Activated B cell treated with CpG ODN at 0.5 μM for 24 hours (primary cell): ENCODE results near the gene RYR1. TPM values are rescaled to one million over a fixed set of nuclear protein-coding genes. Genes with fewer than 3 reads are reported as not detected.

Experiments used
- ATAC-seq: fragments of 200-7000 bp; cut with Tn5 transposase; one replicate; pipeline ENCODE4 v1.10.0; 2021; ENCODE audit warnings: low read depth, mild to moderate bottlenecking, moderate library complexity
- CTCF ChIA-PET: fragments of 350-600 bp; sonication (Branson Sonifier 250); formaldehyde crosslinking; loops from one replicate; lab custom pipeline; 2021; ENCODE audit warnings: antibody characterized with exemption; lab: Charles Lee
- POLR2A ChIA-PET: fragments of 350-600 bp; sonication (Branson Sonifier 250); formaldehyde crosslinking; loops from one replicate; lab custom pipeline; 2021; ENCODE audit warnings: antibody characterized with exemption; lab: Charles Lee
- DNase-seq: peaks from one replicate; pipeline ENCODE4 v3.0.0; 2022
- H3K27ac Mint-ChIP-seq: one replicate; pipeline ENCODE4 v1.8.0; 2020; ENCODE audit warnings: mixed read lengths
- H3K27me3 Mint-ChIP-seq: one replicate; pipeline ENCODE4 v1.8.0; 2021; ENCODE audit warnings: mixed read lengths
- H3K36me3 Mint-ChIP-seq: one replicate; pipeline ENCODE4 v1.8.0; 2021; ENCODE audit warnings: low read depth, mixed read lengths
- H3K4me1 Mint-ChIP-seq: one replicate; pipeline ENCODE4 v1.8.0; 2021; ENCODE audit warnings: mixed read lengths
- H3K4me3 Mint-ChIP-seq: one replicate; pipeline ENCODE4 v1.8.0; 2020; ENCODE audit warnings: mild to moderate bottlenecking, mixed read lengths
- H3K9me3 Mint-ChIP-seq: one replicate; pipeline ENCODE4 v1.8.0; 2020; ENCODE audit warnings: mixed read lengths
- CTCF ChIP-seq: fragments of 200-600 bp; IDR thresholded peaks from one replicate; pipeline ENCODE4 v1.8.0; 2022; ENCODE audit warnings: antibody characterized with exemption, mild to moderate bottlenecking
- intact Hi-C: fragments of 100-400 bp; cut with micrococcal nuclease; formaldehyde crosslinking; loops from one replicate; pipeline ENCODE4 v1.15.1; 2024
- total RNA-seq: library from RNA; stranded (reverse); gene quantifications from 2 replicates; pipeline ENCODE4 v1.2.3, GENCODE V29; 2022

RYR1 gene
- total RNA-seq, 1 donor from 2014 or later: 4.1 TPM

DNA sequence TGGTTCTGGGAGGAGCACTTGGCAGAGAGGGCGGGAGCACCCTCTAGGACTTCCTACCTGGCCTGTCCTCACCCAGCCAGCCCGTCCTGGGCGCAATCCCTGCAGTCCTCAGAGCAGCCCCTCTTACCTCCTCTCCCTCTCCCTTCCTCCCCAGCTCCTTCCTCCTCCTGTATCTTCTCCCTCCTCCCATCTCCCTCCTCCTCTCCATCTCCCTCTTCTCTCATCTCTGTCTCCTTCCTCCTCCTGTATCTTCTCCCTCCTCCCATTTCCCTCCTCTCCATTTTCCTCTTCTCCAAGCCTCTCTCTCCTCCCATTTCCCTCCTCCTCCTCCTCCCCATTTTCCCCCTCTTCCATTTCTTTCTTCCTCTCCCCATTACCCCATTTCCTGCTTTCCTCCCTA, 89.8 kb downstream of the RYR1 start:
- DNase-seq (no peak), ATAC-seq (no peak)
- H3K4me3 Mint-ChIP-seq: no peak overlapping the region
- H3K27ac Mint-ChIP-seq: no peak overlapping the region
- no peak for TF ChIP-seq CTCF
- H3K4me1 Mint-ChIP-seq: no peaks in the 10 kb centered on the region
- H3K36me3 Mint-ChIP-seq: no peaks in the 10 kb centered on the region
- peaks cover 14% of the 10 kb centered on the region for H3K27me3 Mint-ChIP-seq
- intact Hi-C loops: no loop called here
- H3K9me3 Mint-ChIP-seq: no peaks in the 10 kb centered on the region
- ChIA-PET POLR2A (interaction anchor here (0.7 kb wide), 1 partner anchor 39 kb away, joined by 7 read pairs; no protein-coding TSS in a partner anchor), CTCF (no interaction called here)

GRCh38 chr19:38524369-38524768, 90.9 kb downstream of the RYR1 start:
- no peak for DNase-seq
- H3K27me3 Mint-ChIP-seq: peaks cover 14% of the 10 kb centered on the region
- ATAC-seq: no peak
- no peaks in the 10 kb centered on the region for H3K9me3 Mint-ChIP-seq
- no peaks in the 10 kb centered on the region for H3K36me3 Mint-ChIP-seq
- no peaks in the 10 kb centered on the region for H3K4me1 Mint-ChIP-seq
- POLR2A ChIA-PET: interaction anchor here (0.6 kb wide), 1 partner anchor 108 kb away, joined by 18 read pairs; no protein-coding TSS in a partner anchor
- CTCF ChIA-PET: no interaction called here
- H3K27ac Mint-ChIP-seq: no peak overlapping the region
- no peak overlapping the region for H3K4me3 Mint-ChIP-seq
- intact Hi-C loops: no loop called here
- no peak for TF ChIP-seq CTCF

- ATAC-seq (no peak), DNase-seq (no peak)
- peaks cover 14% of the 10 kb centered on the region for H3K27me3 Mint-ChIP-seq
- no peak overlapping the region for H3K27ac Mint-ChIP-seq
- TF ChIP-seq CTCF: no peak
- no peaks in the 10 kb centered on the region for H3K9me3 Mint-ChIP-seq
- H3K36me3 Mint-ChIP-seq: no peaks in the 10 kb centered on the region
- H3K4me3 Mint-ChIP-seq: no peak overlapping the region
- ChIA-PET CTCF (no interaction called here), POLR2A (no interaction called here)
- intact Hi-C loops: no loop called here
- no peaks in the 10 kb centered on the region for H3K4me1 Mint-ChIP-seq
These were observed 91.6 kb downstream of the RYR1 start for GRCh38 chr19:38524994-38525634.

DNA sequence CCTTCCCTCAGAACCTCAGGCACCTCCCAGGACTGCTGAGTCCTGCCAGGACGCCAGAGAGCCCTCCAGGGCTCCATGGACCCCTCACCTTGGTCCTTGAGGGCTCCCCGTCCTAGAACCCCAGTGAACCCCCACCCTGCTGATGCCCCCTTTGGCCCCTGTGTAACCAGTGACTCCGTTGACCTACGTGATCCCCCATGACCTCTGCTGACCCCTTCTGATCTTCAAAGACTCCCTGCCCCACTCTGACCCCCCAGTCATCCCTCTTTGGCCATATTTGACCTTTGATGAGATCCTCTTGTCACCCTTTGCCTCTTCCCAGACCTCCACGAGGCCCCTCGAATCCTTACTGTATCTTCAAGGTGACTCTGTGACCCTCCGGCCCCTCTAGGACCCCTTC, 92.9 kb downstream of the RYR1 start:
- H3K4me3 Mint-ChIP-seq: no peak overlapping the region
- ATAC-seq (no peak), DNase-seq (no peak)
- no peak for TF ChIP-seq CTCF
- H3K9me3 Mint-ChIP-seq: no peaks in the 10 kb centered on the region
- no peak overlapping the region for H3K27ac Mint-ChIP-seq
- intact Hi-C loops: no loop called here
- peaks cover 14% of the 10 kb centered on the region for H3K27me3 Mint-ChIP-seq
- no peaks in the 10 kb centered on the region for H3K36me3 Mint-ChIP-seq
- ChIA-PET POLR2A (no interaction called here), CTCF (no interaction called here)
- no peaks in the 10 kb centered on the region for H3K4me1 Mint-ChIP-seq

DNA sequence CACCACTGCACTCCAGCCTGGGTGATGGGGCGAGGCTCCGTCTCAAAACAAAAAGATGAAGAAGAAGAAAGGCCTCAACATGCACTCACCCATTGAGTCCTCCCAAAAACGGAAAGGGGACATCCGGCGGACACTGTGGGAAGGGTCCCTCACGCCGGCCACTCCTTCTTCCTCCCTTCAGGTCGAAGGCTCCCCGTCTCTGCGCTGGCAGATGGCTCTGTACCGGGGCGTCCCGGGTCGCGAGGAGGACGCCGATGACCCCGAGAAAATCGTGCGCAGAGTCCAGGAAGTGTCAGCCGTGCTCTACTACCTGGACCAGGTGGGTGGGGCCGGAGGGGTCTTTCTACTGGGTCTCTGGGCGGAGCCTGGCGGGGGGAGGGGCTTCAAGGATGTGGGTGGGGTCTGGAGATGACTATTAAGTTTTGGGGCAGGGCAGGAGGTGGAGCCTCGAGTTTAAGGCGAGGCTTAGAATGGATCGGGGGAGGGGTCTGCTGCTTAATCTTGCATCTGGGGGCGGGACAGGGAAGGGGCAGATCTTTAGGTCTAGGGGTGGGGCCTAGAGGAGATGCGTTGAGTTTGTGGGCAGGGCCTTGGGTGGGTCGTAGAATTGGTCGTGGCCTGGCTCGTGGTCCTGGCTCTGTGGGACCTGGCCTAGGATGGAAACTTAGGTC, 94.1 kb downstream of the RYR1 start:
- no peaks in the 10 kb centered on the region for H3K36me3 Mint-ChIP-seq
- peak overlapping the region; percentile 45 for H3K4me3 Mint-ChIP-seq
- TF ChIP-seq CTCF: no peak
- ATAC-seq (peak; percentile 74), DNase-seq (no peak)
- ChIA-PET CTCF (no interaction called here), POLR2A (no interaction called here)
- H3K27ac Mint-ChIP-seq: no peak overlapping the region
- H3K9me3 Mint-ChIP-seq: no peaks in the 10 kb centered on the region
- intact Hi-C loops: no loop called here
- peaks cover 18% of the 10 kb centered on the region for H3K27me3 Mint-ChIP-seq
- H3K4me1 Mint-ChIP-seq: no peaks in the 10 kb centered on the region
